NCI-H82 (cell line): ENCODE measurements around the gene PBX4.
A peak's percentile ranks its signal among the peaks of the same experiment; 100 is the strongest.

Experiments used
- DNase-seq: peaks from one replicate; lab custom pipeline; 2025; lab: John Stamatoyannopoulos, UW

Gene PBX4

DNA sequence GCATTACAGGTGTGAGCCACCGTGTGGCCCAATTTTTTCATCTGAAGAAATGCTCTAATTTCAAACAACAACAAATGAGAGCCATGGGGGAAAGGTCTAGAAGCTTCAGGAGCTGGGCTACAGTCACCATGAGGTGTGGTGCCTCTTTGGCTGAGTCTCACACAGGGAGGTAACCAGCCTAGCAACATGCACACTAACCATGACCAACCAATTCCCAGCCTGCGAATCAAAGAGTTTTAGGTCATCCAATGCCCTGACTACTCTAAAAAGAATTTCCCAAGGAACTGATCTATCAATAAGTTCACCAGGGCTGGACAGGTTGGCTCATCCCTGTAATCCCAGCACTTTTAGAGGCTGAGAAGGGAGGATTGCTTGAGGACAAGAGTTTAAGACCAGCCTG lies 29.9 kb downstream of the PBX4 start:
- no peak for DNase-seq

DNA sequence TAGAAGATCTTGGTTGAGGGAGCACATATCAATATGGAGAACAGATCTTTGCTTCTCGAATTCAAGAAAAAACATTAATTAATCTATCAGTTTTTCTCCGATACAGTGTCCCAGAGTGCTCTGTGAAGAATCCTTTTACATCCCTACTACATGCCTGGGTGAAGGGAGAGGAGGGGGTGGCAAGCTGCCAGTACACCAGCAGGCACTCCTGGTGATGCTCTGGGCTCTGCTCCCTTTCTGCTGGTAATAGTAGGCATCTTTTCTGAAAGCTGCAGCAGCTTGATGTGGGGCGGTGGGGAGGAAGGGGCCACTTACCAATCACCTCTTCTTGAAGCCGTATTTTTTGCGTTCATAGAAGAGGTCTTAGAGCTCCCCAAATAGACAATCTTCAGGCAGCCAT lies 30.7 kb downstream of the PBX4 start:
- no peak for DNase-seq

DNA sequence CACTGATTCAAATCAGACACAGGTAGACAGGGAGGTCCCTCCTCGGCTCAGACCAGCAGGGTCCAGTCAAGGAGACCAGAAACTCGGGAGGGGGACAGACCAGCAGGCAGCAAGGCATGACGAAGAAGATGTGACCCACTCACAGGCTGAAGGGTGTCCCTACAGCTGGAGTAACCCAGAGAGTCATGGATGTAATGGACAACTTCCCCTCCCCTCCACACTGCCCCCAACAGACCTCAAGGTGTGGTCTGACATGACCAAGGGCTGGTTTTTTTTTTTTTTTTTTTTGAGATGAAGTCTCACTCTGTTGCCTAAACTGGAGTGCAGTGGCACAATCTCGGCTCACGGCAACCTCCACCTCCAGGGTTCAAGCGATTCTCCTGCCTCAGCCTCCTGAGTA lies 34.1 kb downstream of the PBX4 start:
- DNase-seq: no peak

DNA sequence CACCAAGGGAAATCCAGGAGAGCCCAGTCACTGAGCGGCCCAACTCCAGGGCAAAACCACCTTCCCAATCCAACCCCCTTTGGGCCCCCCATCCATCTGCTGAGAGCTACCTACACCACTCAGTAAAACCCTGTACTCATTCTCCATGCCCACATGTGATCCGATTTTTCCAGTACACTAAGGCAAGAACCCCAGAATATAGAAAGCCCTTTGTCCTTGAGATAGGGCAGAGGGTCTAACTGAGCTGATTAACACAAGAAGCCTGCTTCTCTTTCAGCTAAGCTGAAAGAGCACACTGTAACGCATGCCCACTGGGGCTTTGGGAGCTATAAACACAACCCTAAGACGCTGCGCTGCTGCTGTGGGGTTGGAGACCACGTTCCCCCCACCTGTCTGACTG lies 36.0 kb downstream of the PBX4 start:
- peak; percentile 67 for DNase-seq

DNA sequence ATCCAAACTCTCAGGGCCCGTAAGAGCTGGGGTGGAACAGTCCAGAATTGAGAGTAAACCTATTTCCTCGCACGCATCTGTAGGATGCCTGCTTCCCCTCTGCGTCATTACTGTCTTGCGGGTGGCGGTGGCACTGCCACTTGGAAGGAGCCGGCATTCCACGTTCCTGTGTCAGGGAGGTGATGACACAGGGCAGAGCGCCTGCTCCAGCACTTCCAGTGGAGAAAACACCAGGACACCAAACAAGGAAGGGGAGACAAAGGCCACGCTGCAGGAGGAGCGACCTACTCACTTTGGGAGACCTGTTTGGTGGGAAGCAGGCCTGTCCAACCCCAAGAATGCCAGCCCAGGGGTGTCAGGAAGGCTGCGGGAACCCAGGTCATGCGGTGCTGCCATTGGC lies 37.1 kb downstream of the PBX4 start:
- DNase-seq: no peak

DNA sequence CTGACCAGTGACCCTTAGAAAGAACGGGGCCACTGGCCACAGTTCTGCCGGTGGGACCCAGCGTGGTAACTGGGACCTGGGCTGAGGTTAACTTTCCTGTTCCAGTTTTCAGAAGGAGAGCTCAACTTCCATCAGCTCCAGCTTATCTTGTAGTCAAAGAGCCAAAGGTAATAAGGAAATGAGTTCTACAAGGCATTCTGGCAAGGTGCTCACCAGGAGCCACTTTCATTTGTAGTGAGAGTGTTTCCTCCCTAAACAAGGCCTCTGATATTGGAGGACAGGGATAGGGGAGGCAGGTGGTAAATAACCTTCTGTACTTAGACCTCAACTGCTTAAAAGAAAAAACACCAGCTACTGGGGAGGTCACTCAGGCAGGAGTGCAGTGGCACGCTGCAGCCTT lies 38.1 kb downstream of the PBX4 start:
- DNase-seq: no peak

DNA sequence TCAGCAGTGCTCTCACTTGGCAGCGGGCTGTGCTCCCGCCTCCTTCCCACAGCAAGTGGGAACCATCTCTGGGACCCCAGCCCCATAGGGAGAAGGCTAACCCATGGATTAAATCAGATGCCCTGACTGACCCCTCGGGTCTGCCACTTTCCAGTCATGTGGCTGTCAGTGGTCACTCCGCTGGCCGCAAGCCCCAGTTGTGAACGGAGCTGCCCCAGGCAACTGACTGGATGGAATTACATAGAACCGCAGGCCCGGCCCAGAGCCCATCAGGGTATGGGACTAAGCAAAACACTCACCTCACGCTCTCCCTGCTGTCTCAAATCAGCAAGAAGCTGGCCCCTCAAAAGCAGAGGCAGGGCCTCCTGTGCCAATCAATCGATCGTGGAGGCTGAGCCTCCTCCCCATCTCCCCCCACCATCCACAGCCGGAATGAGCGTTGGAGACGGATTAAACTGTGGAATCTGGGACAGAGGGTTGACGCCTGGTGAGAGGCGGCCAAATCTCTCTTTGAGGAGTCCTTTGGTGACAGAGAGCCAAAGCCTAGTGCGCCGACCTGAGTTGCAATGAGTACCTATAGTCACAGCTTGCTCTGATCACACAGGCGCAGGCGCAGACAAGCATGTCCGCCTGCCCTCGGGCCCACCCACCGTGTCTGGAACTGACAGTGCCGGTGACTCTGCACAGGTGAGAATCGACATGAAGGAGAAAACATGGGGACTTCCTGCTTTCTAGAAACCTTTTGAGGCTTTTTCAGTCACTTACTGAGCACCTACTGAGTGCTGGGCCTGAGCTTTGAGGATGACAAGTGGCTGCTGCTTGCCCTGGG lies 38.7 kb downstream of the PBX4 start:
- peak; percentile 27 for DNase-seq

DNA sequence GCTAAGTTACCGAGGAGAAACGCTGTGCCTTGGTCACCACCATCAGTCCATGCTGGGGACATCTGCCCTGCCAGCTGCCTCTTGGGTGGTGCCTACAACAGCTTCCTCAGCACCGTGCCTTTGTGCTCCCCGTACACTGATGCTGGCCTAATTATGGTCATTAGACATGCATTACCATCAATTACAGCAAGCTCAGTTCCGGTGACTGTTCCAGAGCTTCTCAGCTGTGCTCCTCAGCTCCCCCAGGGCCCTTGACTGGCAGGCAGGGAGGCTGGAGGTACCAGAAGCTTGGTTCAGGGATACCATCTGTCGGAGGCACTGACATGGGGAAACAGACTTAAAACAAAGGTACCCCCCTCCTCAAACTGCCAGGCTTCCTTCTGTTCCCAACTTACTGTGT lies 40.2 kb downstream of the PBX4 start:
- peak; percentile 87 for DNase-seq

DNA sequence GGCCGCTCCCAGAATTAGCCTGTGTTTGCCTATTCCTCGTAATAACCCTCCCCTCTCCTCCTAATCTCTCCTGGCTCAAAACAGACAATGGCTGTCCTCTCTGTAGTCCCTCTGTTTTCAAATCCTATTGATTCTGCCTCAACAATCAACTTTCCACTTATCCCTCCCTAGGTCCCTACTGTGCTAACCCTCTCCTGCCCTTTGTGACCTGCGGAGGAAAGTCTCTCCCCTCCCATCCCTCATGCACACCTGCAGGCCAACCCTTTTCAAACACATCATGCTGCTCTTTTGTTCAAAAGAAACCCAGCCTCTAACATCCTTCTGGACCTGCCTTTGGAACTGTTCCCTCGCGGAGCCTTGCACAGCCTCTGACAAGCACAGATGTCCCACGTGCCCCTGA lies 43.1 kb downstream of the PBX4 start:
- DNase-seq: peak; percentile 52

DNA sequence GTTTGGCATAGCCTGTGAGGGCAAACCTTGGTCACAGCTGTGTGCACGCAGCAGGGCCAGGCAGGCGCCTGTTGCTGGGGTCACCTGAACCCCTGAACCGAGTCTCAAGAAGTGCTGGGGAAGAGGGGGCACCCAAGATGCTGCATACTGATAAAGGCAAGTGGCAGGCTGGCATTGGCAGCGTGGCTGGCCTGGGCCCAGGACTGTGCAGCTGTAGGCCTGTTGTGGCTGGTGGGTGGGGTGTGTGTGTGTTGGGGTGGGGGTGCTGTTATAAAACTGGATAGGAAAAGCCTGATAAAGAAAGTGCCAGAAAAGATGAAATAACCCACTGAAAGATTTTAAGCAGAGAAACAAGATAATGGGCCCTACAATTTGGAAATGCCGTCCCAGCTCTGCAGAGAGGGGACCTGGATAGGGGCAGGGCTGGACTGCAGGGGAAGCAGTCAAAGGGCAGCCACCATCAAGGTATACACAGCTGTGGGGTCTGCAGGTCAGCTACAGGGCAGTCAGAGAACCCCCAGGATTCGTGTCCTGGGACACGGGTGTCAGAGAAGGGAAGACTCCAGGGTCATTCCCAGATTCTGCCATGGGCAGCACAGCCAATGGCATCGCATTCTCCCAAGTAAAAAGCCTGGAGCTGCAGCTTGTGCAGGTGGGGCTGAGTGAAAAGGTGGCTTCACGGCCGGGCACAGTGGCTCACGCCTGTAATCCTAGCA lies 47.3 kb downstream of the PBX4 start:
- DNase-seq: no peak

DNA sequence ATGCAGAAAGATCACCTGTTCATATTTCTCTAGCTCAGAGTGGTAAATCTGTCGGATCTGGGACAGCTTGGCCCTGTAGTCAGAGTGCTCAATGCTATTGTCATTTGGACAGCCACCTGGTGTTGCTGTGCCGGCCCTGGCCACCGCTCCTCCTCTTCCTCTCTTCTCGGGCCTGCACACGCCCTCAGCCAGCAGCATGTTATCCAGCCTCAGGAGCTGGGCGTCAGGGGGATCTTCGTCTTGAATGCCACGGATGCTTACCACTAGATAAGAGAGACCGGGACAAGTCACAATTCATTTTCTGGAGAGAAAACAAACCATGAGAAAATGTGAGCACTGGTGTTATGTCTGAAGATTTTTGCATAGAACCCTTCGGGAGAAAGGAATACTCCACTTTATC lies 47.9 kb downstream of the PBX4 start:
- DNase-seq: no peak

DNA sequence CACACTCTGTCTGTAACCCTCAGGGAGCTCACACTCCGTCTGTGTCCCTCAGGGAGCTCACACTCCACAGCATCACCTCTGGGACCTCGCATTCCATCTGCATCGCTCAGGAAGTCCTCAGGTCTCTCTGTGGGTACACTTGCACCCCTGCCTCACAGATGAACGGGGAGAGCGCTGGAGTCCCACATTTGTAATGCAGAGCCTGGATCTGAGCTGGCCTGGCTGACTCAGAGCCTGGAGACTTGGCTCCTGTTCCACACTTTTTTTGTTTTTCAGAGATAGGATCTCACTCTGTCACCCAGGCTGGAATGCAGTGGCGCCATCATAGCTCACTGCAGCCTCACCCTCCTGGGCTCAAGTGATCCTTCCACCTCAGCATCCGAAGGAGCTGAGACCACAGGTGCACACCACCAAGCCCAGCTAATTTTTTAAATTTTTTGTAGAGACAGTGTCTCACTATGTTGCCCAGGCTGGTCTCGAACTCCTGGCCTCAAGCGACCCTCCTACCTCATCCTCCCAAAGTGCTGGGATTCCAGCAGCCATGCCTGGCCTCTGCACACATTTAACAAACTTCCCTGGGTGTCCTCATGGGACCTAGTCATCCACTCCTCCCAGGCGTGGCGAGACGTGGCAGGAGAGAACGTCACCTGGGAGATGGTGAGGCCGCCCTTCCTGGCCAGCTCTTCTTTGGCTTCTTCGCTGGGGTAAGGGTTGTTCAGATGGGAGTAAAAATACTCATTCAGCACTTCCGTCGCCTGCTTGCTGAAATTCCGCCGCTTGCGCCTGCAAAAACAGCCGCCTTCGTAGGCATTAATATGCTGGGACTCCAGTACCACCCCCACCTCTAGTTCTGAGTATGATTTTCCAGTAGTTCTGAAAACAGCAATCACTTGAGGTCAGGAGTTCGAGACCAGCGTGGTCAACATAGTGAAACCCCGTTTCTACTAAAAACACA lies 49.4 kb downstream of the PBX4 start:
- DNase-seq: no peak

DNA sequence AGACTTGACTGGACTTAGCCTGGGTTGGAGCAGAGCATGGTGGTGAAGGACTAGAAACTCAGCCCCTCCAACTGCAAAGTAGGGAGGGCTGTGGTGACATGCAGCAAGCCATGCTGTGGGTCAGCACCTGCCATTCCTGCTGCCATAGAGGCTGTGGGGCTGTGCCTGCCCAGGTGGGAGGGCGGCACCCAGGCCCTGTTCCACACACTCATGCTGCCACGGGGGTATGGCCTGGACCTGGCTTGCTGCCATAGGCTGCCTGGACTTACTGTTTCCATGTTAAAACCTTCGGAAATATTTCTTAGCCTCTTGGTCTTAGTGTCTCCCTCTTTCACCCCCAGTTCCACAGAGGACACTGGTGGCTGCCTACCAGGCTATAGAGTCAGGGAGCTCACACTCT lies 51.1 kb downstream of the PBX4 start:
- no peak for DNase-seq

DNA sequence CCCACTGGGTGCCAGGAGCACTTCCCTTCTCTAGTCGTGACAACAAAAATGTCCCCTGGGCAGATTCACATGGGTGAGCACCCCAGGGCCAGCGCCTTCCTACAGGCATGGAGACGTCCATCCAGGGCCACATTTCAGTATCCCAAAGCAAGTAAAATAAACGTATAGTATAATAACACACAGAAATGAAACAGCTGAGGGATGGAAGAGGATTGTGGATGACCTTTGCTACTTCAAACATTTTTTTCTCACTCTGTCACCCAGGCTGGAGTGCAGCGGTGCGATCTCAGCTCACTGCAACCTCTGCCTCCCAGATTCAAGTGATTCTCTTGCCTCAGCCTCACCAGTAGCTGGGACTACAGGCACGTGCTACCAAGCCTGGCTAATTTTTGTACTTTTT lies 52.2 kb downstream of the PBX4 start:
- DNase-seq: no peak

DNA sequence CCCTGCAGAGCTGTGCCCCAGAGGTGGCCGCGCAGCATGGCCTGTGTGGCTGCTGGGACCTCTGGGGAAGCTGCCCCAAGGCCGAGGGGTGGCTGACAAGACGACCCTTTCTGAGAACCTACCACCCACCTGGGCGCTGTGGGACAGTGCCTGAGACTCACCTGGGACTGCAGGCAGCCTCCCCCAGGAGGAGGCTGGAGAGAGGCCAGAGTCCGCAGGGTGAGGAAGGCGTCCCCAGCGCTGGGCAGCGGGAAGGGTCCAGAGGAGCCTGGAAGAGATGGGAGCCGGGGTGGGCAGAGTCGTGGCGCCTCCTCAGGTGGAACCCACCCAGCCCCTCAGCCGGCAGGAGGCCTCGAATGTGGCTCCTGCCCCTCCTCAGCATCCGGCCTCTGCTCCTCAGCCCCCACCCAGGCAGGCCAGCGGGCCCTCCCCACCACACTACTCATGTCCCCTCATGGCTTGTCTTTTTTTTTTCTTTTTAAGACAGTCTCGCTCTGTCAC lies 55.1 kb downstream of the PBX4 start:
- no peak for DNase-seq

DNA sequence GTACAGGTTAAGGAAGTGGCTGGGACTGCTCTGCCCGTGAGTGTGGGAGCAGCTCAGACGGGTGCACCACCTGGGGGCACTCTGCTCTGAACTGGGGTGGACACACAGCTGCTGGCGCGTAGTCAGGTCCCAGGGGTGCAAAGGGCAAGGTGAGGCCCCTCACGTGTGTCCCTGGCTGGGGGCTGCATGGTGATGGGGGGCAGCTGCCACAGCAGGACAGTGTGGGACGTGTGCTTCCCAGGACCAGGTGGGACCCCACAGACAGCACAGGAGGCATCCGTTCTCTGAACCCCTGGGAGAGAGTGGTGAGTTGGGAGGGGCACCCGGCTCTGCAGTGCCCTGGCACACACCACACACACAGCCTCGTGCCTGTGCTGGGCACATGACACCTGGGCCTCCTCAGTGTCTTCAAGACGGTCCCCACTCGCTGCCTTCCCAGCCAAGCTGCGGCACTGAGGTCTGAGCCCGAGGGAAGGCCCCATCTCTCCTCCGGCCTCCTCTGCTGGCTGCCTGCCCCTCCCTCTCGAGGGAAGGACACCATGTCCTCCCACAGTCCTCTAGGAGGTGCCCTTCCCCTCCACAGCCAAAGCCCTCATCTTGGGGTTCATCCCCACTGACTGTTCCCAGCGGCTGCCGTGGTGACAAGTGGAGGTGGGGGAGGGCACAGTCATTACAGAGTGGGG lies 55.7 kb downstream of the PBX4 start:
- no peak for DNase-seq

DNA sequence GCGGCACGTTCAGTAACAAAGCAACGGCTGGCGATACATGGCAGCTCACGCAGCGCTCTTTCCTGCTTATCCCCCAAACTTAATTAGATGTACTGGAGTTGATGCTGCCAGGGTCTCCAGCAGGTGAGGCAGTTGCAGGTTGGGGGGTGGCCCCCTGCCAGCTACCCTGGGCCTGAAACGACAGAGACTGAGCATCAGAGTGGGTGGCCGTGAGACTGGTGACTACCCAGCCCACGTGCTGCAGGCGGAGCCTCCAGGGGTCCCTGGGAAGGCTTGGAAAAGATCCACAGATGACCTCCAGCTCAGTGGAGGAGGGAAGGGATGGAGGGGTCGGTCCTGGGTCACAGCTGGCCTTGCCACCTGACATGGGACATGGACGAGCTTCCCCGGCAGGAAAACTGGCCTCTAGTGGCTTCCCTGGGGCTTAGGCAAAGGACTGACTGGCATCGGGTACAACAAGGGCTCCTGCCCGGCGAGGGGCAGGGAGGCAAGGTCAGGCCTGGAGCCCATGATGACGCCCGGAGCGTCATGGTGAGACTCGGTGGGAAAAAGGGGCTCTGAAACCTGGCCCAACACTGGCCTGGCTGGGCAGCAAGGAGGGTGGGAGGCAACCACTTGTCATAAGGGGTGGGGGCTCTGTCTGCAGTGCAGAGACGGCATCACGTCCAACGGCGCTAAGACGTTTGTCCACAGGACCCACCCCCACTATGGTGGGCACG lies 56.4 kb downstream of the PBX4 start:
- no peak for DNase-seq

DNA sequence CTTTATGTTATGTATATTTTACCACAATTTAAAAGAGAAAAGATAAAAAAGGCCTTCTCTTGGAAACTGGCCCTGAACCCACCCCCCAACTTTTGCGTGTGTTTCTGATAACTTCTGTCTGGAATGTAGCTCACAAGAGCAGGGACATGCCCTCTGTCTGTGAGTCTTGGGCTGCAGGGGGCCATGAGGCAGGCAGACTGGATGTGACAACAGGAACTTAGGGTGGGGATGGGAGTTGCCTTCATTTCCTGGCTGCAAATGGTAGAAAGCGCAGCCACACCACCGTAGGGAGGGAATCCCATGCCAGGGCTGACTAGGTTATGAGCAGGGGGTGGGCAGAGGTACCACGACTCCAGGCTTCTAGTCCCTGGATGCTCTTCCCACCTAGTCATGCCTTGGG lies 58.6 kb downstream of the PBX4 start:
- no peak for DNase-seq

DNA sequence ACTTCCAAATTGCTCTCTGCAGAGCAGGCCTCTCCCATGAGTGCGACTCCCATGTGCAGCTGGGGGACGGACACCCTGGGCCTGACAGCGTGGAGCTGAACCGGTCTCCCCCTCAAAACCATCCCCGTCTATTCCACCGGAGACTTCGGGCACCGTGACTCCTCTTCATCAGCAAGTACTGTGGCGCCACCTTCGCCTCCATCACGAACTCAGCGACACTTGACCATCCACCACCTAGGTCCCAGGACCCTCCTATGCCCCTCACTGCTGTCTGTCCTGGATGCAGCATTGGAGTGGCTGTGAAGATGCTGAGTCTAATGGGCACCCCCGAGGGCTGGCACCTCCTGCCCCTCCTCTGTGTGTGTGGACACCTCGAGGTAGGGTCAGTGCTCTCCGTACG lies 59.9 kb downstream of the PBX4 start:
- DNase-seq: no peak

DNA sequence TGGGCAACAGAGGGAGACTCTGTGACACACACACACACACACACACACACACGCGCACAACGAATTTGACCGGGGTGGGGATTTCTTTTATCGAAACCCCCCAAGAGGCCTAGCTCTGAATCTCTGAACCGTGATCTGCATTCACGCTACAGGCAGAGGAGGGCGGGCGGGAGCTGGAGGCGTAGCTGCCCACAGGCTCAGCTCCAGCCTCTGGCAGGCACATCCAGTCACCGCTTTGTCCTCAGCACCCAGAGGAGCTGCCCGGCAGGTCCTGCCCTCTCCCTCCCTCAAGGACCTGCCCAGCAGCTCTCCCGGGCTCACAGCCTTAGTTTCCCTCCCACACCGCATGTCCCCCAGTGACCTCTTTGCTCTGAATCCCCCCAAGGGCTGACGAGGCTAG lies 60.4 kb downstream of the PBX4 start:
- no peak for DNase-seq
